ENCODE measurements around the gene GFI1B. TPM values are rescaled to one million over a fixed set of nuclear protein-coding genes. Genes with fewer than 3 reads are reported as not detected.

GFI1B gene
- total and polyA plus RNA-seq, 2 of the 13 experiments (the other 11 are each of a cell fraction or from before 2014, with no cell fraction given), result 0.15 to 0.51 TPM

GRCh38 chr9:132944294-132945185 is 34.0 kb upstream of the GFI1B start, which contains the start of gene TSC1 (continued):
- TF ChIP-seq NCOR1 (IDR thresholded peaks at IDR 0.05; ENCODE audit: borderline replicate concordance, low read length) (0 out of 2 replicates have a peak, but pooled peaks have one; percentile 64), AGO1 (IDR thresholded peaks at IDR 0.05; ENCODE audit: low read depth, low read length, poor library complexity, severe bottlenecking) (peak; percentile 71), GPBP1L1 (CRISPR knock-in tag; IDR thresholded peaks at IDR 0.05) (no peak), MXI1 (IDR thresholded peaks at IDR 0.05; ENCODE audit: borderline replicate concordance, low read depth, low read length) (peak; percentile 58; the same call in 1 of the 3 replicates), ZKSCAN5 (CRISPR knock-in tag; IDR thresholded peaks at IDR 0.05) (no peak), ZNF343 (CRISPR knock-in tag; IDR thresholded peaks at IDR 0.05) (peak; percentile 33; the same call in 1 of the 2 replicates), SSRP1 (CRISPR knock-in tag; IDR thresholded peaks at IDR 0.05) (0 out of 2 replicates have a peak, but pooled peaks have one; percentile 10), ZBTB49 (CRISPR knock-in tag; IDR thresholded peaks at IDR 0.05; ENCODE audit: borderline replicate concordance) (peak; percentile 61; the same call in 1 of the 2 replicates), GPN1 (CRISPR knock-in tag; IDR thresholded peaks at IDR 0.05; ENCODE audit: borderline replicate concordance) (no peak), FOXO1 (CRISPR knock-in tag; IDR thresholded peaks at IDR 0.05) (peak; percentile 82), ZNF543 (CRISPR knock-in tag; IDR thresholded peaks at IDR 0.05) (peak; percentile 88), BCL6 (CRISPR knock-in tag; IDR thresholded peaks at IDR 0.05) (peak; percentile 31; the same call in 1 of the 2 replicates), ATRX (CRISPR knock-in tag; IDR thresholded peaks at IDR 0.05; ENCODE audit: borderline replicate concordance) (no peak), BATF2 (CRISPR knock-in tag; IDR thresholded peaks at IDR 0.05) (peak; percentile 39; the same call in 1 of the 2 replicates)
- TF ChIP-seq, protein P1, sequence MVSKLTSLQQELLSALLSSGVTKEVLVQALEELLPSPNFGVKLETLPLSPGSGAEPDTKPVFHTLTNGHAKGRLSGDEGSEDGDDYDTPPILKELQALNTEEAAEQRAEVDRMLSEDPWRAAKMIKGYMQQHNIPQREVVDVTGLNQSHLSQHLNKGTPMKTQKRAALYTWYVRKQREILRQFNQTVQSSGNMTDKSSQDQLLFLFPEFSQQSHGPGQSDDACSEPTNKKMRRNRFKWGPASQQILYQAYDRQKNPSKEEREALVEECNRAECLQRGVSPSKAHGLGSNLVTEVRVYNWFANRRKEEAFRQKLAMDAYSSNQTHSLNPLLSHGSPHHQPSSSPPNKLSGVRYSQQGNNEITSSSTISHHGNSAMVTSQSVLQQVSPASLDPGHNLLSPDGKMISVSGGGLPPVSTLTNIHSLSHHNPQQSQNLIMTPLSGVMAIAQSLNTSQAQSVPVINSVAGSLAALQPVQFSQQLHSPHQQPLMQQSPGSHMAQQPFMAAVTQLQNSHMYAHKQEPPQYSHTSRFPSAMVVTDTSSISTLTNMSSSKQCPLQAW (CRISPR knock-in tag; IDR thresholded peaks at IDR 0.05), result peak; percentile 81
- TF ChIP-seq, protein P2, sequence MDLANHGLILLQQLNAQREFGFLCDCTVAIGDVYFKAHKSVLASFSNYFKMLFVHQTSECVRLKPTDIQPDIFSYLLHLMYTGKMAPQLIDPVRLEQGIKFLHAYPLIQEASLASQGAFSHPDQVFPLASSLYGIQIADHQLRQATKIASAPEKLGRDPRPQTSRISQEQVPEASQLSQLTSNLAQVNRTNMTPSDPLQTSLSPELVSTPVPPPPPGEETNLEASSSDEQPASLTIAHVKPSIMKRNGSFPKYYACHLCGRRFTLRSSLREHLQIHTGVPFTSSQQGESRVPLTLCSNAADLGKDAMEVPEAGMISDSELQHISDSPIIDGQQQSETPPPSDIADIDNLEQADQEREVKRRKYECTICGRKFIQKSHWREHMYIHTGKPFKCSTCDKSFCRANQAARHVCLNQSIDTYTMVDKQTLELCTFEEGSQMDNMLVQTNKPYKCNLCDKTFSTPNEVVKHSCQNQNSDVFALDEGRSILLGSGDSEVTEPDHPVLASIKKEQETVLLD (CRISPR knock-in tag; IDR thresholded peaks at IDR 0.05; ENCODE audit: low read depth), result peak; percentile 45; the same call in 1 of the 2 replicates
- TF ChIP-seq, protein P3, sequence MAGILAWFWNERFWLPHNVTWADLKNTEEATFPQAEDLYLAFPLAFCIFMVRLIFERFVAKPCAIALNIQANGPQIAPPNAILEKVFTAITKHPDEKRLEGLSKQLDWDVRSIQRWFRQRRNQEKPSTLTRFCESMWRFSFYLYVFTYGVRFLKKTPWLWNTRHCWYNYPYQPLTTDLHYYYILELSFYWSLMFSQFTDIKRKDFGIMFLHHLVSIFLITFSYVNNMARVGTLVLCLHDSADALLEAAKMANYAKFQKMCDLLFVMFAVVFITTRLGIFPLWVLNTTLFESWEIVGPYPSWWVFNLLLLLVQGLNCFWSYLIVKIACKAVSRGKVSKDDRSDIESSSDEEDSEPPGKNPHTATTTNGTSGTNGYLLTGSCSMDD (CRISPR knock-in tag; IDR thresholded peaks at IDR 0.05), result no peak

All from HepG2 (cell line).